ENCODE measurements around the gene ATP6V0B.

ATP6V0B gene

GRCh38 chr1:43946236-43947060, 28.3 kb upstream of the ATP6V0B start, which contains the start of gene IPO13:
Gene IPO13, plus strand, starts transcription at chr1:43946950. Its CDS starts 651 bp downstream, at chr1:43947601.
- DNase-seq (ENCODE audit: low read depth in 2 of 2), result peak; percentile 92 to 95

GRCh38 chr1:43947061-43947873, 27.5 kb upstream of the ATP6V0B start:
- no peak for DNase-seq (ENCODE audit: low read depth in 2 of 2)

GRCh38 chr1:43947874-43948437, 26.8 kb upstream of the ATP6V0B start:
- DNase-seq (ENCODE audit: low read depth in 2 of 2), result no peak

GRCh38 chr1:43949678-43950077, 25.1 kb upstream of the ATP6V0B start:
- no peak for DNase-seq (ENCODE audit: low read depth in 2 of 2)

GRCh38 chr1:43951021-43951985, 23.5 kb upstream of the ATP6V0B start:
- no peak for DNase-seq (ENCODE audit: low read depth in 2 of 2)

- DNase-seq (ENCODE audit: low read depth in 2 of 2), result no peak
Measured at GRCh38 chr1:43952731-43953346, 21.9 kb upstream of the ATP6V0B start.

- no peak for DNase-seq (ENCODE audit: low read depth in 2 of 2)
Measured at GRCh38 chr1:43953361-43953760, 21.4 kb upstream of the ATP6V0B start.

- no peak for DNase-seq (ENCODE audit: low read depth in 2 of 2)
Measured at GRCh38 chr1:43954036-43954435, 20.7 kb upstream of the ATP6V0B start.

- DNase-seq (ENCODE audit: low read depth in 2 of 2), result no peak
Measured at GRCh38 chr1:43956234-43956633, 18.5 kb upstream of the ATP6V0B start.

- no peak for DNase-seq (ENCODE audit: low read depth in 2 of 2)
Measured at GRCh38 chr1:43957407-43958040, 17.2 kb upstream of the ATP6V0B start.

GRCh38 chr1:43958351-43959255, 16.2 kb upstream of the ATP6V0B start:
- no peak for DNase-seq (ENCODE audit: low read depth in 2 of 2)

- DNase-seq (ENCODE audit: low read depth in 2 of 2), result no peak
Measured at GRCh38 chr1:43960798-43961197, 14.0 kb upstream of the ATP6V0B start.

- DNase-seq (ENCODE audit: low read depth in 2 of 2), result no peak
Measured at GRCh38 chr1:43961692-43962091, 13.1 kb upstream of the ATP6V0B start.

- DNase-seq (ENCODE audit: low read depth in 2 of 2), result no peak
Measured at GRCh38 chr1:43962324-43962723, 12.4 kb upstream of the ATP6V0B start.

GRCh38 chr1:43963006-43963405, 11.8 kb upstream of the ATP6V0B start:
- DNase-seq (ENCODE audit: low read depth in 2 of 2), result no peak

GRCh38 chr1:43963890-43964289, 10.9 kb upstream of the ATP6V0B start:
- no peak for DNase-seq (ENCODE audit: low read depth in 2 of 2)

- DNase-seq (ENCODE audit: low read depth in 2 of 2), result no peak
Measured at GRCh38 chr1:43965316-43965715, 9.4 kb upstream of the ATP6V0B start.

GRCh38 chr1:43968348-43968948, 6.3 kb upstream of the ATP6V0B start:
- DNase-seq (ENCODE audit: low read depth in 2 of 2), result no peak

GRCh38 chr1:43969416-43969745, 5.4 kb upstream of the ATP6V0B start:
- DNase-seq (ENCODE audit: low read depth in 2 of 2), result no peak
